ENCODE measurements around the gene MCC. TPM values are rescaled to one million over a fixed set of nuclear protein-coding genes. Genes with fewer than 3 reads are reported as not detected.

The MCC gene
- total RNA-seq, 1 experiment from 2014 or later = 23.5 TPM

GRCh38 chr5:113250341-113250953, 237.8 kb downstream of the MCC start:
- CTCF ChIA-PET = no interaction called here
- Mint-ChIP-seq H3K4me3 (no peak overlapping the region), H3K4me1 (peaks cover 54% of the 10 kb centered on the region), H3K27ac (0 out of 2 replicates have a peak overlapping the region, but pooled peaks have one; percentile 19), H3K27me3 (ENCODE audit: low read depth) (no peaks in the 10 kb centered on the region), H3K36me3 (no peaks in the 10 kb centered on the region; the same call in 1 of the 2 replicates), H3K9me3 (peaks cover 17% of the 10 kb centered on the region)
- no peak for DNase-seq (ENCODE audit: low spot score)
- ATAC-seq = peak; percentile 17; the same call in 1 of the 2 replicates
- POLR2A ChIA-PET = interaction anchor here (0.6 to 1.1 kb wide), 2 partner anchors 43 to 1035 kb away, joined by 3 to 6 read pairs; no protein-coding TSS in a partner anchor
- TF ChIP-seq TEAD4 (CRISPR knock-in tag; IDR thresholded peaks at IDR 0.05) (no peak), ZSCAN18 (CRISPR knock-in tag; IDR thresholded peaks at IDR 0.05) (no peak)

- Mint-ChIP-seq H3K9me3 (peaks cover 17% of the 10 kb centered on the region), H3K36me3 (no peaks in the 10 kb centered on the region; the same call in 1 of the 2 replicates), H3K27ac (peak overlapping the region; percentile 48), H3K27me3 (ENCODE audit: low read depth) (no peaks in the 10 kb centered on the region), H3K4me1 (peaks cover 50% of the 10 kb centered on the region), H3K4me3 (no peak overlapping the region)
- DNase-seq (ENCODE audit: low spot score) (no peak), ATAC-seq (no peak)
- ChIA-PET CTCF (no interaction called here), POLR2A (no interaction called here)
- TF ChIP-seq ZSCAN18 (CRISPR knock-in tag; IDR thresholded peaks at IDR 0.05) (no peak), HMGXB4 (CRISPR knock-in tag; IDR thresholded peaks at IDR 0.05) (no peak), NR1H2 (CRISPR knock-in tag; IDR thresholded peaks at IDR 0.05) (no peak), FOXJ3 (CRISPR knock-in tag; IDR thresholded peaks at IDR 0.05; ENCODE audit: borderline replicate concordance) (no peak), ATF3 (CRISPR knock-in tag; conservative IDR thresholded peaks at IDR 0.05) (no peak), FOXK1 (CRISPR knock-in tag; IDR thresholded peaks at IDR 0.05) (no peak), ZNF232 (CRISPR knock-in tag; IDR thresholded peaks at IDR 0.05) (no peak), CREB1 (CRISPR knock-in tag; IDR thresholded peaks at IDR 0.05) (no peak), TP53 (CRISPR knock-in tag; IDR thresholded peaks at IDR 0.05) (no peak), ERG (CRISPR knock-in tag; IDR thresholded peaks at IDR 0.05) (no peak), PREB (CRISPR knock-in tag; IDR thresholded peaks at IDR 0.05; ENCODE audit: borderline replicate concordance) (no peak), ELF4 (CRISPR knock-in tag; IDR thresholded peaks at IDR 0.05; ENCODE audit: low read depth) (no peak), CDX4 (CRISPR knock-in tag; IDR thresholded peaks at IDR 0.05; ENCODE audit: borderline replicate concordance) (no peak), MXD4 (CRISPR knock-in tag; IDR thresholded peaks at IDR 0.05; ENCODE audit: borderline replicate concordance) (no peak), ZNF396 (CRISPR knock-in tag; IDR thresholded peaks at IDR 0.05; ENCODE audit: borderline replicate concordance) (no peak)
These were observed 239.0 kb downstream of the MCC start for GRCh38 chr5:113249206-113249605.
